Testis (tissue), 3 donors: ENCODE measurements around the gene MILR1. TPM values are rescaled to one million over a fixed set of nuclear protein-coding genes. Genes with fewer than 3 reads are reported as not detected.
"Not testable (repeated sequence)": the region's sequence is repeated elsewhere in the genome, so short reads cannot be mapped to it uniquely, and the experiment has no call there.

Source experiments
- DNase-seq: peaks from one replicate; pipeline ENCODE4 v3.0.0-alpha.2; 2019
- H3K27ac ChIP-seq, 2 donors: fragments of 200-600 bp; sonication (generic); one replicate each; pipeline ENCODE4 v1.5.1; 2019
- H3K27me3 ChIP-seq: fragments of 200-600 bp; sonication (generic); one replicate; pipeline ENCODE4 v1.5.1; 2019
- H3K36me3 ChIP-seq: fragments of 200-600 bp; sonication (generic); one replicate; pipeline ENCODE4 v1.5.1; 2017; ENCODE audit warnings: low read depth; ENCODE audit errors: missing control alignments
- H3K4me1 ChIP-seq: fragments of 200-600 bp; sonication (generic); one replicate; pipeline ENCODE4 v1.5.1; 2019
- H3K4me3 ChIP-seq, 2 donors: fragments of 200-600 bp; sonication (generic); one replicate each; pipeline ENCODE4 v1.5.1; 2017 to 2019
- H3K9me3 ChIP-seq: fragments of 200-600 bp; sonication (generic); one replicate; pipeline ENCODE4 v1.5.1; 2017
- CTCF ChIP-seq, 3 experiments: fragments of 450-650 bp in 2 of 3; fragments of 200-600 bp in 1 of 3; sonication (generic) in 1 of 3; IDR thresholded peaks; one replicate each; pipeline ENCODE4 v1.5.1; 2016 to 2019; ENCODE audit warnings: antibody characterized with exemption in 3 of 3, mild to moderate bottlenecking in 2 of 3, moderate library complexity in 1 of 3
- POLR2A ChIP-seq: fragments of 450-650 bp; IDR thresholded peaks from one replicate; pipeline ENCODE4 v1.6.1; 2017; ENCODE audit warnings: antibody characterized with exemption, mild to moderate bottlenecking, moderate library complexity
- WGBS, 2 donors: methylation state at CpG; one replicate each; pipeline ENCODE4 v1.1.5; 2018; 5-methylcytosine and 5-hydroxymethylcytosine counted together
- intact Hi-C: fragments of 100-400 bp; cut with DNase I; formaldehyde crosslinking; loops from one replicate; pipeline ENCODE4 v1.15.1; 2023; ENCODE audit warnings: low total_unique reads
- polyA plus RNA-seq: library from polyadenylated mRNA; stranded (reverse); fragments of 350-450 nt; fragmentation: Illumina TruSeq; extraction: RNeasy Lipid Tissue Mini Kit (QIAGEN cat#74804); gene quantifications from one replicate; pipeline ENCODE4 v1.2.3, GENCODE V29; 2014; ENCODE audit warnings: low read depth, low replicate concordance; ENCODE audit not compliant: insufficient read depth
- total RNA-seq, 2 donors: library from RNA; depleted of rRNA; stranded (reverse); fragments of >200 nt; gene quantifications; one replicate each; pipeline ENCODE4 v1.2.3, GENCODE V29; 2016

Gene MILR1
- total and polyA plus RNA-seq, 3 donors from 2014 or later: 3.1 to 5.5 (median 3.7) TPM

- WGBS, 2 donors: 88 to 92% methylated on average over 13 of the region's 13 CpGs
- Histone ChIP-seq H3K9me3 (no peaks in the 10 kb centered on the region), H3K36me3 (no peaks in the 10 kb centered on the region), H3K4me1 (peaks cover 19% of the 10 kb centered on the region), H3K27ac (no peak overlapping the region), H3K27me3 (no peaks in the 10 kb centered on the region), H3K4me3 (no peak overlapping the region)
- TF ChIP-seq CTCF (IDR thresholded peaks at IDR 0.05) (peak in 2 of 3 experiments; percentile 19 to 38), POLR2A (no peak)
- no peak for DNase-seq
- intact Hi-C loops: no loop called here
Measured at GRCh38 chr17:64491034-64491860, 42.3 kb downstream of the MILR1 start.

GRCh38 chr17:64491994-64492393 lies 43.1 kb downstream of the MILR1 start:
- Histone ChIP-seq H3K27ac (no peak overlapping the region), H3K4me1 (peaks cover 19% of the 10 kb centered on the region), H3K27me3 (no peaks in the 10 kb centered on the region), H3K4me3 (no peak overlapping the region), H3K36me3 (no peaks in the 10 kb centered on the region), H3K9me3 (no peaks in the 10 kb centered on the region)
- intact Hi-C loops: no loop called here
- TF ChIP-seq POLR2A (no peak), CTCF (IDR thresholded peaks at IDR 0.05) (no peak)
- 85 to 89% methylated on average over 3 of the region's 3 CpGs for WGBS, 2 donors
- DNase-seq: no peak

- Histone ChIP-seq H3K4me1 (peaks cover 19% of the 10 kb centered on the region), H3K27ac (no peak overlapping the region), H3K9me3 (no peaks in the 10 kb centered on the region), H3K4me3 (no peak overlapping the region), H3K27me3 (no peaks in the 10 kb centered on the region), H3K36me3 (no peaks in the 10 kb centered on the region)
- peak in 2 of 3 experiments; percentile 41 to 83 for TF ChIP-seq CTCF (IDR thresholded peaks at IDR 0.05)
- no peak for TF ChIP-seq POLR2A
- WGBS, 2 donors: 69 to 76% methylated on average over 6 of the region's 6 CpGs
- DNase-seq: no peak
- intact Hi-C loops: no loop called here
Measured at GRCh38 chr17:64492481-64493109, 43.7 kb downstream of the MILR1 start.

DNA sequence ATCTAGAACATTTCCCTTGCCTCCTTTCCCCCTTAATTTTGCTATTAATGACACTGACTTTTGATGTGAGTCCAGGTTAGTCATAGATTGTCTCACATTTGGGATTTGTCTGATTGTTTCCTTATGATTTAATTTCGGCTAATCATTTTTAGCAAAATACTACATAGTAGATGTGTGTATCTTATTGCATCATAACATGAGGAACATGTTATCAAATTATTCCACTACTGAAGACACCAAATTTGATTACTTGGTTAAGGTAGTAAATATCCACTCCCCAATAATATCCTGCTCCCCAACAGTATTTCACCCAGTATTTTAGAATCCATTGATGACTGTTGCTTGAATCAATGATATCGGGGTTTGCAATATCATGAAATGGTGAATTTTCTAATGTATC lies 45.2 kb downstream of the MILR1 start:
- DNase-seq: no peak
- H3K27ac ChIP-seq: no peak overlapping the region

GRCh38 chr17:64495300-64495699 lies 46.4 kb downstream of the MILR1 start:
- H3K27me3 ChIP-seq, DNase-seq, H3K9me3 ChIP-seq, H3K27ac ChIP-seq, H3K36me3 ChIP-seq, H3K4me3 ChIP-seq, intact Hi-C loops: not testable (repeated sequence)
- peaks cover 19% of the 10 kb centered on the region for H3K4me1 ChIP-seq
- 51 to 76% methylated on average over 5 of the region's 5 CpGs for WGBS, 2 donors

More for the DNA sequence above, 45.2 kb downstream of the MILR1 start:
- Histone ChIP-seq H3K9me3 (no peaks in the 10 kb centered on the region), H3K36me3 (no peaks in the 10 kb centered on the region), H3K4me3 (no peak overlapping the region), H3K27me3 (no peaks in the 10 kb centered on the region), H3K4me1 (peaks cover 19% of the 10 kb centered on the region)
- intact Hi-C loops: no loop called here
- TF ChIP-seq POLR2A (no peak), CTCF (IDR thresholded peaks at IDR 0.05) (no peak)
- 87 to 97% methylated on average over 2 of the region's 2 CpGs for WGBS, 2 donors
